Lung (tissue), 12 donors: ENCODE measurements around the gene GUCY1B1. TPM values are rescaled to one million over a fixed set of nuclear protein-coding genes. Genes with fewer than 3 reads are reported as not detected.
A peak's percentile ranks its signal among the peaks of the same experiment; 100 is the strongest.

Experiments used
- ATAC-seq: fragments of 200-7000 bp; cut with Tn5 transposase; one replicate; pipeline ENCODE4 v1.9.1; 2020; ENCODE audit warnings: moderate number of reproducible peaks; ENCODE audit not compliant: insufficient read depth, low FRiP score
- DNase-seq, 3 donors: peaks; one replicate each; pipeline ENCODE4 v3.0.0-alpha.2; 2013 to 2017
- H3K27ac ChIP-seq, 2 donors: one replicate each; pipeline ENCODE4 v1.5.1; 2013; ENCODE audit warnings: mild to moderate bottlenecking in 2 of 2, moderate library complexity in 2 of 2, control low read depth in 1 of 2, inconsistent platforms in 1 of 2, low read depth in 1 of 2, low read length in 1 of 2
- H3K27me3 ChIP-seq, 3 donors: one replicate each; pipeline ENCODE4 v1.5.1; 2013; ENCODE audit warnings: low read length in 2 of 3; ENCODE audit not compliant: control insufficient read depth in 3 of 3, insufficient read depth in 3 of 3
- H3K36me3 ChIP-seq, 4 donors: one replicate each; pipeline ENCODE4 v1.5.1; 2013; ENCODE audit warnings: low read length in 4 of 4, mild to moderate bottlenecking in 1 of 4, moderate library complexity in 1 of 4; ENCODE audit not compliant: control insufficient read depth in 4 of 4, insufficient read depth in 4 of 4
- H3K4me1 ChIP-seq, 5 donors: one replicate each; pipeline ENCODE4 v1.5.1; 2013; ENCODE audit warnings: low read length in 5 of 5, mild to moderate bottlenecking in 2 of 5, moderate library complexity in 1 of 5; ENCODE audit not compliant: control insufficient read depth in 5 of 5, insufficient read depth in 5 of 5
- H3K4me3 ChIP-seq: one replicate; pipeline ENCODE4 v1.5.1; 2013; ENCODE audit warnings: mild to moderate bottlenecking, control low read depth, moderate library complexity
- H3K9ac ChIP-seq, 2 donors: one replicate each; pipeline ENCODE4 v1.5.1; 2013; ENCODE audit warnings: low read length in 2 of 2, control low read depth in 1 of 2; ENCODE audit not compliant: insufficient read depth in 1 of 2
- H3K9me3 ChIP-seq, 4 donors: one replicate each; pipeline ENCODE4 v1.5.1; 2013; ENCODE audit warnings: low read length in 3 of 4, mild to moderate bottlenecking in 1 of 4, moderate library complexity in 1 of 4; ENCODE audit not compliant: control insufficient read depth in 4 of 4, insufficient read depth in 3 of 4
- CTCF ChIP-seq: IDR thresholded peaks from 2 replicates; pipeline ENCODE4 v1.5.1; 2012; ENCODE audit warnings: mild to moderate bottlenecking; ENCODE audit errors: control extremely low read depth, extremely low read depth
- WGBS, 2 donors: extraction: QIAGEN DNeasy Blood & Tissue Kit; methylation state at CpG; one replicate each; pipeline ENCODE4 v1.1.7; 2013; 5-methylcytosine and 5-hydroxymethylcytosine counted together
- polyA plus RNA-seq, 2 donors: library from polyadenylated mRNA; stranded (reverse); fragments of 200-250 nt; gene quantifications; one replicate each; pipeline ENCODE4 v1.2.1, GENCODE V29; 2013
- total RNA-seq, 2 donors: library from RNA; depleted of rRNA in 1 of 2; stranded (reverse); fragments of >200 nt in 1 of 2; gene quantifications; one replicate each; pipeline ENCODE4 v1.2.1, GENCODE V29; 2014 to 2021
- donor health status: control.
- donor health status: control.
- donor health status: Bipolar disorder and iron deficiency.
- donor health status: healthy.
- donor health status: DM: yes; HTN: yes; CAD: no.

The GUCY1B1 gene
- total and polyA plus RNA-seq, 4 donors, result 9.4 to 36.9 (median 13.4) TPM

DNA sequence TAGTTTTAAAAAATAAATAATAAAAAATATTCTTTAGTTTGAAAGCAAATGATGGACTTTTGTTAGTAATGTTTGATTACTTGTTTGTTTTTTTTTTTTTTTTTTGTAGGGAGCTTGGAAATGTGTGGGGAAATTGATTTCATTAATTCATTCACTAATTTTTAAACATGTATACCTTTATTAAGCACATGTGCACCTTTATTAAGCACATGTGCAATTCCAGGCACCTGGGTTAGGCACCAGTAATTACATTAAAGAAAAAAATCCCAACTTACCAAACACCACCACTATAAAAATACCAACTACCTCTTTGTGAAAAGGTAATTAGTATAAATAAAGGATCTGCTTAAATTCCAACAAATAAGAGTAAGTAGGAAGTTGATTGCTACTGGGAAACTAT is 9.5 kb downstream of the GUCY1B1 start:
- H3K4me3 ChIP-seq, result no peak overlapping the region
- no peak overlapping the region for H3K9ac ChIP-seq
- TF ChIP-seq CTCF, result no peak

GRCh38 chr4:155769090-155769489 is 10.3 kb downstream of the GUCY1B1 start:
- no peak overlapping the region for H3K9ac ChIP-seq
- H3K4me1 ChIP-seq, result peaks cover 0 to 20% (median 1%) of the 10 kb centered on the region in 5 donors
- peaks cover 0 to 2% (median 0%) of the 10 kb centered on the region in 4 donors for H3K36me3 ChIP-seq
- no peak for ATAC-seq
- no peak overlapping the region for H3K4me3 ChIP-seq
- no peak for TF ChIP-seq CTCF
- 66 to 74% methylated on average over 2 of the region's 2 CpGs for WGBS, 2 donors
- no peak overlapping the region for H3K27ac ChIP-seq
- H3K27me3 ChIP-seq, result no peaks in the 10 kb centered on the region
- no peaks in the 10 kb centered on the region for H3K9me3 ChIP-seq
- DNase-seq, result no peak

More for the DNA sequence above, 9.5 kb downstream of the GUCY1B1 start:
- Histone ChIP-seq H3K4me1 (peaks cover 0 to 21% (median 0%) of the 10 kb centered on the region in 5 donors), H3K27ac (no peak overlapping the region), H3K27me3 (no peaks in the 10 kb centered on the region), H3K36me3 (peaks cover 0 to 2% (median 0%) of the 10 kb centered on the region in 4 donors), H3K9me3 (no peaks in the 10 kb centered on the region)
- ATAC-seq (no peak), DNase-seq (no peak)

DNA sequence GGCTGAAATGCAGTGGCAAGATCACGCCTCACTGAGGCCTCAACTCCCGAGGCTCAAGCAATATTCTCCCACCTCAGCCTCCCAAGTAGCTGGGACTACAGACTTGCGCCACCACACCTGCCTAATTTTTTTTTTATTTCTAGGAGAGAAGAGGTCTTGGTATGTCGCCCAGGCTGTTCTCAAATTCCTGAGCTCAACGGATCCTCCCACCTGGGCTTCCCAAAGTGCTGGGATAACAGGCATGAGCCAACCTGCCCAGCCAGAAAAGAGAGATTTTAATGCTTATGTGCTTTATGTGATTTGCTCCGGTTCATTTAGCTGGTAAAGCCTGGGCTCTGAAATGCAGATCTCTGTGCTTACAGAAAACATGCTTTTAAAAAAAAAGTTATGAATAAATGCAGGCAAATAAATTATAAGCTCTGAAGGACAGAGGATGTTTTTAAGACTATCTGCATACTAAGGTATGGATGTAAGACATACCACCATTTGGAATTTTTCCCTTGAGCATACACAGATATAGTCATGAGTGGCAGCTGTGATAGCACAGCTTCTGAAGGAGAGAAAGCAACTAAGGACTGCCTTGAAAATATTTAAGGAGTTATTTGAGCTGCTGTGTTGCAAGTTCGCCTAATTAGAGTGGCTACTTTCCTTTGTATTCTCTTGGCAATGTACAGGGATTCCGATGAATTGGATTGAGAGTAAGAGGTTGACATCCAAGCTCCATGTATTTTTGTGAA is 13.8 kb downstream of the GUCY1B1 start:
- peaks cover 0 to 14% (median 1%) of the 10 kb centered on the region in 5 donors for H3K4me1 ChIP-seq
- no peak overlapping the region for H3K9ac ChIP-seq
- H3K9me3 ChIP-seq, result no peaks in the 10 kb centered on the region
- peaks cover 0 to 12% (median 5%) of the 10 kb centered on the region in 4 donors for H3K36me3 ChIP-seq
- ATAC-seq (no peak), DNase-seq (peak in 1 of 3 donors; percentile 55)
- H3K27ac ChIP-seq, result no peak overlapping the region
- no peak for TF ChIP-seq CTCF
- no peaks in the 10 kb centered on the region for H3K27me3 ChIP-seq
- no peak overlapping the region for H3K4me3 ChIP-seq
- 78 to 83% methylated on average over 8 of the region's 8 CpGs for WGBS, 2 donors
